HG03565 (cell line): ENCODE results near the gene SYNPO2L.
"Not testable (repeated sequence)": the region's sequence is repeated elsewhere in the genome, so short reads cannot be mapped to it uniquely, and the experiment has no call there.

ENCODE experiments used
- ATAC-seq: cut with Tn5 transposase; IDR thresholded peaks from one replicate; pipeline ENCODE4 v1.9.1; 2021; ENCODE audit warnings: mild to moderate bottlenecking, moderate library complexity; ENCODE audit not compliant: unreplicated experiment

SYNPO2L gene, protein sequence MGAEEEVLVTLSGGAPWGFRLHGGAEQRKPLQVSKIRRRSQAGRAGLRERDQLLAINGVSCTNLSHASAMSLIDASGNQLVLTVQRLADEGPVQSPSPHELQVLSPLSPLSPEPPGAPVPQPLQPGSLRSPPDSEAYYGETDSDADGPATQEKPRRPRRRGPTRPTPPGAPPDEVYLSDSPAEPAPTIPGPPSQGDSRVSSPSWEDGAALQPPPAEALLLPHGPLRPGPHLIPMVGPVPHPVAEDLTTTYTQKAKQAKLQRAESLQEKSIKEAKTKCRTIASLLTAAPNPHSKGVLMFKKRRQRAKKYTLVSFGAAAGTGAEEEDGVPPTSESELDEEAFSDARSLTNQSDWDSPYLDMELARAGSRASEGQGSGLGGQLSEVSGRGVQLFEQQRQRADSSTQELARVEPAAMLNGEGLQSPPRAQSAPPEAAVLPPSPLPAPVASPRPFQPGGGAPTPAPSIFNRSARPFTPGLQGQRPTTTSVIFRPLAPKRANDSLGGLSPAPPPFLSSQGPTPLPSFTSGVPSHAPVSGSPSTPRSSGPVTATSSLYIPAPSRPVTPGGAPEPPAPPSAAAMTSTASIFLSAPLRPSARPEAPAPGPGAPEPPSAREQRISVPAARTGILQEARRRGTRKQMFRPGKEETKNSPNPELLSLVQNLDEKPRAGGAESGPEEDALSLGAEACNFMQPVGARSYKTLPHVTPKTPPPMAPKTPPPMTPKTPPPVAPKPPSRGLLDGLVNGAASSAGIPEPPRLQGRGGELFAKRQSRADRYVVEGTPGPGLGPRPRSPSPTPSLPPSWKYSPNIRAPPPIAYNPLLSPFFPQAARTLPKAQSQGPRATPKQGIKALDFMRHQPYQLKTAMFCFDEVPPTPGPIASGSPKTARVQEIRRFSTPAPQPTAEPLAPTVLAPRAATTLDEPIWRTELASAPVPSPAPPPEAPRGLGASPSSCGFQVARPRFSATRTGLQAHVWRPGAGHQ

DNA sequence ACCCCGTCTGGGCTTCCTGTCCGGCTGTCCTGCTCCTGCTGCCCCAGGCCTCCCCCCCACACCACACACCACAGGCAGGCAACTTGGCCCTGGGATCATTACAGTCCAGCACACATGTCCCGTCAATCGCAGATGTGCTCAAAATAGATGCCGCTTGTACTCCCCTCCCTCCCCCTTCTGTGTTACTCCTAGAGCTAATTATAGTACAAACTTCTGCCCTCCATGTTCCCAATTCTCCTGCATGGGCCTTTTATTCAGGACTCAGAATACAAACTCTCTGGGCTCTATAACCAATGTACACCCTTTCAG is at the start of gene SYNPO2L:
TSS of gene SYNPO2L (minus strand) at position 40 of the 309 bp plus-strand sequence. CDS start 107 bp downstream, outside the sequence.
- no peak for ATAC-seq

DNA sequence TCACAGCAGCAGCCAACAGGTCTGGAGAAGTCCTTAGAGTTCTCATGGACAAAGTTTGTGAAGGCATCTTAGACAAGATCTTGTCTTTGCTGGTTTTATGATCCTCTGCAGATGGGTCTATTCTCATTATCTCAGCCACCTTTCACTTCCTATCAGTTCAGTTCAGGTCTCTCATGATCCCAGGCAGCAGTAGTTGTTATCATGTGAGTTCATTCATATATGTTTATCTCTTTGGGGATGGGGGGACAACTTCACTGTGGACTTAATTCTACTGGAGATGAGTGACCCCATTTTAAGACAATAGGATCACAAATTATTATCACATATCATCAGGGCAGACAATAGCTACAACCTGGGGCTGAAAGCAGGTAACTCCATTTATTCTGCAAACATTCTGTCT is 48.1 kb upstream of the SYNPO2L start:
- ATAC-seq: not testable (repeated sequence)

DNA sequence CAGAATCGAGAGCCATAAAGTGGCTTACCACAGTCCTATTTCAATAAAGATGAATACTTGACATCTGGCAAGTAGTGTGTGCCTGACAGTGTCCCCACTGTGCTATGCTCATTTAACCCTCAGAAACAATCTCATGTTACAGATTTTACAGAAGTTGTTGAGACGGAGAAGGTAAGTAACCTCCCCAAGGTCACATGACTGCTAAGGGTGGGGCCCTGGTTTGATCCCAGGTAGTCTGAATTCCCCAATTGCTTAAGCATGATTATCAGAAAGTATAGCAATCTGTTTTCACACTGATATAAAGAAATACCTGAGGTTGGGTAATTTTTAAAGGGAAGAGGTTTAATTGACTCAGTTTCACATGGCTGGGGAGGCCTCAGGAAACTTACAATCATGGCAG is 43.0 kb upstream of the SYNPO2L start:
- not testable (repeated sequence) for ATAC-seq

DNA sequence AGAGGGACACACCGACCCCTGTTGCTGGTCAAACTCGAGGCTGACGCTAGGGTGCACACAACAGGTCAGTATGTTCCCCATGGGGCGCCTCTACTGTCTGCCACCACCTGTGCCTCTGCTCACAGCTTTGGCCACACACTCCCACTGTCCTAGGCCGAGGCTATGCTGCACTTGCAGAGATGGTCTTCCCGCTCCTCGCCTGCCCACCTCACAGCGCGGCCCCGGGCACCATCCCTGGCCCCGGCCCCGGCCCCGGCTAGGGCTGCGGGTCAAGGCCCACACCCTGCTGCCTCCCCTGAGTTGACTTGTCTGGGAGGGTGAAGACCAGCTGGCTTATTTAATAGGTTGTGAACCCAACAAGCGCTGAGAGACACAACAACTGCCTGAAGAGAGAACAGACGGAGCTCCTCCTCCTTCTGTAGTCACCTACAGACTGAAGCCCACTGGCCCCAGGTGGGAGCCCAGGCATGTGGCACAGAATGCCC is 41.9 kb upstream of the SYNPO2L start, which contains the start of gene AGAP5:
TSS of gene AGAP5 (minus strand) at position 435 of the 485 bp plus-strand sequence. CDS start at position 81, 354 bp downstream.
- not testable (repeated sequence) for ATAC-seq

DNA sequence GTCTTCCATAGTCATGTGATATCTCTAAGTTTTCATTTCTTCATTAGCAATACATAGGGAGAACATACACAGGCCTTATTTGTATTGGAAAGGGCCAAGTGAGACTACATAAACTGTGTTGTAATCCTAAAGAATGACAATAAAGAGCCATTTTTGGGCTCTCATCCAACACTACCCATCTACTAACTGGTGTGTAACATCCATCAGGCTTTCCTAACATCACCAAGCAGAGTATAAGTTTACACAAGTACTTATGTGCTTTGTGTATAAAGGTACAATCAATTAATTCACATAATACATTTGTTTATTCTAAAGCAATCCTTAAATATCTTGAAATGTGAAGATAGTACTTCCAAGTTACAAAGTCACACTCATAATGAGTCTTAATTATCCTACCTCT is 39.5 kb upstream of the SYNPO2L start:
- not testable (repeated sequence) for ATAC-seq

DNA sequence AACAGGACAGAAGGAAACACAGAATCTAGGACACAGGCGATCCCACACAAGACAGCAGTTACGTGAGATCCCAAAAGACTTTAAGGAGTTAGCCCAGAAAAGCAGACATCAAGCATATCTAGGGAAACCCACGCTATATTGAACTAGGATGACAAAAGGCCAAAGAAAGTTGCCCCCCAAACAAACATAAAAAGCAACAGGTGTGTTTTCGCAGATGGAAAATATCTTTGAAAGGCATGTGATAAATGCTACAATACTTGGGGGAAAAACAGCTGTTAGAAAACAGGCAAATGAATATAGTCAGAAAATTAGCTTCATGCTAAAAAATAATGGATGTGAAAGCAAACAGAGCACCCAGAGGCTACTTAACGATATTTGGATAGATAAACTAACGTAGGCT is 34.9 kb upstream of the SYNPO2L start:
- ATAC-seq: not testable (repeated sequence)

DNA sequence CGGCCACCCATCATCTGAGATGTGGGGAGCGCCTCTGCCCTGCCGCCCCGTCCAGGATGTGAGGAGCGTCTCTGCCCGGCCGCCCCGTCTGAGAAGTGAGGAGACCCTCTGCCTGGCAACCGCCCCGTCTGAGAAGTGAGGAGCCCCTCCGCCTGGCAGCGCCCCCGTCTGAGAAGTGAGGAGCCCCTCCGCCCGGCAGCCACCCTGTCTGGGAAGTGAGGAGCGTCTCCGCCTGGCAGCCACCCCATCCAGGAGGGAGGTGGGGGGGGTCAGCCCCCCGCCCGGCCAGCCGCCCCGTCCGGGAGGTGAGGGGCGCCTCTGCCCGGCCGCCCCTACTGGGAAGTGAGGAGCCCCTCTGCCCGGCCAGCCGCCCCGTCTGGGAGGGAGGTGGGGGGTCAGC is 33.8 kb upstream of the SYNPO2L start:
- not testable (repeated sequence) for ATAC-seq

DNA sequence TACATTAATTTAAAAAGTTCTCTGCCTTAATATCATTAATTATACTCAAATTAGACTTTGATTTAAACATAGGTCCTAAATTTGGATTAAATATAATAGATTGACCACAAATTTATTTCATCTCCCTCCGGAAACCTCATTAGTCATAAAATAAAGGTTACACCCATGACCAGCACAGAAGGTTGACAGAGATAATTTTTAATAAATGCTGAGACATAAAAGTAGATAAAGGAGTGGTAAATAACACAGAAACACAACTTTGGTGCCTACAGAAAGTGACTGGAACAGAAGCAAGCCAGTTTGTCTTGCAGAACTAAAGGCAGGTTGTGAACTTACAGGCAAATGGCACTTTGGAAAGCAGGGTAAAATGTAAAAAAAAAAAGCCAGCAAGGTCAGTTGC is 31.8 kb upstream of the SYNPO2L start:
- not testable (repeated sequence) for ATAC-seq

- not testable (repeated sequence) for ATAC-seq
Observed at GRCh38 chr10:73674546-73674945, 18.7 kb upstream of the SYNPO2L start.

- ATAC-seq: not testable (repeated sequence)
Observed at GRCh38 chr10:73668378-73668777, 12.5 kb upstream of the SYNPO2L start.

DNA sequence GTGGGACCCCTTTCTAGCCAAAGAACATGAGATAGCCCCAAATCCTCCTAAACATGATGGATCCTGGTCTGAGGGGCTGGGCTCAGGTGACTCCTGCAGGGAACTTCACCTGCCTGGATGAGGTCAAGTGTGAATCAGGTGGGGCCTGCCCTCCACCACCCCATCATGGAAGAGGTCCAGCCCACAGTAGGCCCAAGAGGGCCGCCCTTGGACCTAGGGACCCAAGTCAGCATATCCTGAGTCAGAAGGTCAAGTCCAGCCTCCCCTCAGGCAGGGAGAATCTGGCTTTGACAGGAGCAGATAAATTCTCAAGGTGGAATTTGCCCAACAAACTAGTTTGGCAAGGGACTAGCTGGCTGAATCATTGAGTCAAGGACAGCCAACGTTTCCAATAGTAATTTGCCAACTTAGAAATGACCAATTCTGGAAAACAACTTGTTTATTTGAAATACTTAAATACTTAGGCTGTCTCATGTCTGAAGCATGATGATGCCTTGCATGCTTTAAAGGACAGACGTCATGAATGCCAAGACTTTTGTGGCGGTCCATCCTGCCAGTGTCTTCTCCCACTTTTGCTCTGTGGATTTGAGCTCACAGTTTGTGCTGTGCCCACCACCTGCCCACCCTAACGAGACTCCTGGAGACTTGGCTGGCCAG is 10.5 kb upstream of the SYNPO2L start:
- ATAC-seq: not testable (repeated sequence)

DNA sequence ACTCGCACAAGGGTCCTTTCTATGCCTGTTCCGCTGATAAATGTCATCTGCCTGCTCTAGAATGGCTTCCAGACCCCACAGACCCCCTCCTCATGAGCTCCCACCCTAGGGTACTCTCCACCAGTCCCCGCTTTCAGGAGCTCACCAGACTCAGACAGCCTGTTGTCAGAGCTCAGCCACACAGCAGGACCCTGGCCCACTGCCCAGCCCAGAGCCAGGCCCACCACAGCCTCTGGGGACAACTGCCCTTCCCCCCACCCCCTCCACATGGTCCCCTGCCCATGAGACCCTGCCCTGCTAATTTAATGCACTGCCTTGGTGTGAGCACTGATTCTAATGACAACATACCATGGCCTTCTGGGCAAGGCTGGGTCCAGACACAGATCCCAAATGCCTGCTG is 9.8 kb upstream of the SYNPO2L start:
- ATAC-seq: not testable (repeated sequence)

GRCh38 chr10:73664156-73665040 is 8.6 kb upstream of the SYNPO2L start:
- not testable (repeated sequence) for ATAC-seq

- not testable (repeated sequence) for ATAC-seq
Observed at GRCh38 chr10:73663621-73664020, 7.8 kb upstream of the SYNPO2L start.

GRCh38 chr10:73662705-73663104 is 6.9 kb upstream of the SYNPO2L start:
- not testable (repeated sequence) for ATAC-seq

- no peak for ATAC-seq
Observed at GRCh38 chr10:73655257-73655989, 406 bp downstream of the SYNPO2L start.

DNA sequence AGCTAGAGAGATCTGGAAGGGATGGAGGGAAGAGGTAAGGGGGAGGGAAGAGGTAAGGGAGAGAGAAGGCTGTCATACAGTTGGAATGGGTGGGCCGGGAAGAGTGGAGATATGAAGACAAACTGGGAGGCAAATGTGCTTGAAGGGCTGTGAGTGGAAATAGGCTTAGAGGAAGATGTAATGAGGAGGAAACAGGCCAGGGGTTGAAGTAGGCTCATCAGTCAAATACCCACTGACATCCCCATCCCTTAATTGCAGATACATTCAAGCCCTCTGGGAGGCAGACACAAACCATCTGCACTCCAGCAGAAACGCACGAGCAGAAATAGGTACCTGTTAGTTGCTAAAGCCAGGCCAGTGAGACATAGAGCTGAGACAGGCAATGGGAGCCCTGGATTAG is 2.1 kb downstream of the SYNPO2L start:
- no peak for ATAC-seq

GRCh38 chr10:73653195-73653594 is 2.6 kb downstream of the SYNPO2L start:
- no peak for ATAC-seq
